ENCODE results near the gene INPP5F.
A peak's percentile ranks its signal among the peaks of the same experiment; 100 is the strongest.

The INPP5F gene

GRCh38 chr10:119872610-119872859 is 146.7 kb downstream of the INPP5F start, which contains the start of gene MCMBP:
MCMBP (minus strand) TSS chr10:119872843; CDS start chr10:119872584, 259 bp downstream.
- peak; percentile 9 for DNase-seq

- DNase-seq = peak; percentile 90
Observed at GRCh38 chr10:119872860-119873681, 147.2 kb downstream of the INPP5F start.

DNA sequence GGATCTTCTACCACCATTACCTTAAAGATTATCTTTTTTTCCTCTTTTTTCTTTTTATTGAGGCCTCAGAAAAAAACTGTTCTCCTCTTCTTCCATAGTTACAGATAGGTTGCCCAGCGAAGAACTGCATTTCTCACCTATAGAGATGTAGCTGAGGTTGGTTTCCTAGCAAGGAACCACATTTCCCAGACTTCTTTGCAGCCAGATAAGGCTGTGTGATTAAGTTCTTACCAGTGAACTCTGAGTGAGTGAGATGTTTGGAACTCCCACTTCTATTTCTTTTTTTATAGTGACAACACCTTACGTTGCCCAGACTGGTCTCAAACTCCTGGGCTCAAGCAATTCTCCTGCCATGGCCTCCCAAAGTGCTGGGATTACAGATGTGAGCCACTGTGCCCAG is 152.7 kb downstream of the INPP5F start:
- no peak for DNase-seq

Measured in HCEC 1CT (cell line).